HG03342 (cell line): ENCODE data around the gene RIPK4.

Source experiments
- ATAC-seq: cut with Tn5 transposase; IDR thresholded peaks from one replicate; pipeline ENCODE4 v1.9.1; 2021; ENCODE audit warnings: mild to moderate bottlenecking, moderate library complexity; ENCODE audit not compliant: unreplicated experiment

Gene RIPK4

GRCh38 chr21:41766883-41767605, at the start of gene RIPK4:
TSS of gene RIPK4 (minus strand) at chr21:41767052. CDS start at chr21:41767041, 11 bp downstream.
- ATAC-seq = peak; percentile 56

GRCh38 chr21:41815652-41816582, 49.1 kb upstream of the RIPK4 start:
- ATAC-seq = no peak

DNA sequence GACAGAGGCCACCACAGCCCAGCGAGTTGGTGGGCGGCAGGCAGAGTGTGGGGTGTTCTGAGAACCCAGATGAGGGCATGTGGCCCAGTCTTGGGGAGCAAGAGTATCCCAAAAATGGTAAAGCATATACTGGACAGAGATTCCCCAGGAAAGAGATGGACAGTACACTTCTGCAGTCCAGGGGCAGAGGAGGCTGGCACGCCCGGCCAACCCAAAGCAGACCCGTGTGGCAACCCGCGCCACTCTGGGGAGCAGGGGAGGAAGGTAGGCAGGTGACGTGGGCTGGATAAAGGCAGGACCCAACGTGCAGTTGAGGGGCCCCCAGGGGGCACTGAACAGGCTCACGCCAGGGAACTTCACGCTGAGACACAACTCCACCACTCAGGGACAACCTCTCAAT, 46.4 kb upstream of the RIPK4 start:
- no peak for ATAC-seq

DNA sequence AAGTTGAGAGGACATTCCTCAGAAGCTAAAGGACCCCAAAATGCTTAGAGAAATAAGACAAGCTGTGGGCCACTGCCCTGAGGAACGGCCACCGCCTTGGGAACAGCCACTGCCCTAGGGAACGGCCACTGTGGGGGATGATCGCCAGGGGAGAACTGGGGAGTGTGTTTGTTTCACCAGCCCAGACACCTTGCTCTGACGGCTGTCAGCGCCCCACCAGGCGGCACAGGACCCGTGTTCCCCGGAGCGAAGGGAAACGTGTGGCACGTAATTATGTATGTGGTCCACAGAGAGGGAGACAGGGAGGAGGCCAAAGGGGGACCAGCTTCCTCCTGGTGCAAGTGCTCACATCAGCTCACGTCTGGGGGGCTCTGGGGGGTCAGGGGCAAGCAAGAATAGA, 45.8 kb upstream of the RIPK4 start:
- ATAC-seq = no peak

- no peak for ATAC-seq
These were observed 43.7 kb upstream of the RIPK4 start for GRCh38 chr21:41810597-41810932.

DNA sequence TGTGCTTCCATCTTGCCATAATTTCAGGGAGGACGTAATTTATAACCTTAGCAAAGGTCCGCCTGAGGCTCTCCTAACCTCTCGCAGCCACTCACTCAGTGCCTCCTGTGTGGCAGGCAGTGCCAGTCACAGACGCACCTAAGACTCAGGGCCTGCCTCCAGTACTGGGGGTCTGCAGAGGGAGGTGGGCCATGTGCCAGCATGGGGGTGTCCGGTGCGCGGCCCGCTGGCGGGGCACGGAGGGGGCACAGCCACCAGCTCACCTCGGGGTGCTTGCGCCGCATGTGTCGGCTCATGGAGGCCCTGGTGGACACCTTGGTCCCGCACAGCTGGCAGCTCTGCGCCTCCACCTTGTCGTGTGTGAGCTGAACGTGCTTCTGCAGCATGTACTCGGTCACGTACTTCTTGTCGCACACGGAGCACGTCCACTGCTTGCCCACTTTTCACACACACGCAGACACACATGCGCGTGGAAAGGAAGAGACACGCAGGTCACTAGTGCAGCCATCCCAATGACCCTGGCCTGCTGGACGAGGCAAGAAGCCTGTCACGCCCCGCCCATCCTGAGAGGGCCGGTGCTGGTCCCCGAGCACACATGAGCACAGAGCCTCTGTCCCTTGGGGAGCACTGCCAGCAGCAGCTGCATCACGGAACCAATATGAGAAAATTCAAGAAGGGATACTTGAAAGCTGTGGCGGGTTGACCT, 43.2 kb upstream of the RIPK4 start:
- ATAC-seq = no peak

GRCh38 chr21:41808846-41809245, 42.0 kb upstream of the RIPK4 start:
- ATAC-seq = no peak

DNA sequence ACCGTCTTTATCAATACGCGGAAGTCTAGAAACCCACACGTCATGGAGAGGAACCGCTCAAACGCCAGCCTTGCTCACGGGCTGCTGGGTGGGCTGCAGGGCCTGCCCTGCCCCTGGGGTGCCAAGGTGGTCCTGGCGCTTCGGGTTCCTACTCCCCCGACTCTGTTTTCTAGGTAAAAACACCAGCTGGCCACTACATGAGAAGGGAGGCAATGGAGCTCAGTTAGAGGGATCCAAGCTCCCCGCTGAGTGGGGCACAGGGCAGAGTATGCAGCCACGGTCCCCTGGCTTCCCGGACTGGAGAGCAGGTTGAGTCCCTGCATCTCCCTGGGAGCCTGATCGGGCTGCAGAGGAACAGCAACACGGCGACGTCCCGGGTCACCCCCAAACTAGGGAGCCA, 41.2 kb upstream of the RIPK4 start:
- no peak for ATAC-seq

GRCh38 chr21:41806773-41807172, 39.9 kb upstream of the RIPK4 start:
- no peak for ATAC-seq

GRCh38 chr21:41805643-41806042, 38.8 kb upstream of the RIPK4 start:
- no peak for ATAC-seq

- ATAC-seq = no peak
These were observed 38.2 kb upstream of the RIPK4 start for GRCh38 chr21:41805038-41805437.

DNA sequence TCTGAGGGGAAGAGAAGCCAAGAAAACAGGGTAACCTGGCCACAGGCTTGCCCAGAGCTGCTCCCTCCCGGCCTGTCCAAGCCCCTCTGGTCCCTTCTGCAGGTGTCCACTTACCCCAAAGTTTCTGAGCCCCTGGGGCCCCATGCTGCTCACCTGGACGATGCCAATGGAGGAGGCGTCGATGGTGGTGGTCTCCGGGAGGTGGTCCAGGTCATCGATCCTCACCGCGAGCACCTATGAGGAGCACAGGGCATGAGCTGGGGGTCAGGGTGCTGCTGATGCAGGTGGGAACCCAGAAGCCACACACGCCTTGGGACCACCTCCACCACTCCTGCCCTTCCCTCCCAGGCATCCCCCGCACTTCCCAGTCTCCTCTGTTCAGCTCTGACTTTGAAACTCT, 37.5 kb upstream of the RIPK4 start:
- no peak for ATAC-seq

DNA sequence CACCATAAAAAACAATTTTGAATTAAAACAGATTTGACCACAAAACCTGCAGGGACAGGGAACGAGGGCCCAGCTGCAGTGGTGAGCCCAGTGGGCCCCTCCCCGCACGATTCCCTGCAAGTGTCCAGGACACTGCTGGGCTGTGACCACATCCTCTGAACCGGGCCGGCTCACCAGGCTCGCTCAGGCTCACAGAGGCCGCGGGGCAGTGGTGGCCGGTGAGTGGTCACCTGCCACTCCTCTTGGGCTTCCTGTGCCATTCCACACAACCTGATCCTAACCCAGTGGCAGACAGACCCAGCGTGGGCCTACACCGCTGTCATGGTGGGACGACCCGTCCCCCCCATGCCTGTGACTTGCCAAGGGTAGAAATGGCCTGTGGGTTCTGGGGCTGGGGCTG, 36.5 kb upstream of the RIPK4 start:
- no peak for ATAC-seq

- ATAC-seq = no peak
These were observed 35.8 kb upstream of the RIPK4 start for GRCh38 chr21:41802684-41803083.

GRCh38 chr21:41802198-41802584, 35.3 kb upstream of the RIPK4 start:
- no peak for ATAC-seq

DNA sequence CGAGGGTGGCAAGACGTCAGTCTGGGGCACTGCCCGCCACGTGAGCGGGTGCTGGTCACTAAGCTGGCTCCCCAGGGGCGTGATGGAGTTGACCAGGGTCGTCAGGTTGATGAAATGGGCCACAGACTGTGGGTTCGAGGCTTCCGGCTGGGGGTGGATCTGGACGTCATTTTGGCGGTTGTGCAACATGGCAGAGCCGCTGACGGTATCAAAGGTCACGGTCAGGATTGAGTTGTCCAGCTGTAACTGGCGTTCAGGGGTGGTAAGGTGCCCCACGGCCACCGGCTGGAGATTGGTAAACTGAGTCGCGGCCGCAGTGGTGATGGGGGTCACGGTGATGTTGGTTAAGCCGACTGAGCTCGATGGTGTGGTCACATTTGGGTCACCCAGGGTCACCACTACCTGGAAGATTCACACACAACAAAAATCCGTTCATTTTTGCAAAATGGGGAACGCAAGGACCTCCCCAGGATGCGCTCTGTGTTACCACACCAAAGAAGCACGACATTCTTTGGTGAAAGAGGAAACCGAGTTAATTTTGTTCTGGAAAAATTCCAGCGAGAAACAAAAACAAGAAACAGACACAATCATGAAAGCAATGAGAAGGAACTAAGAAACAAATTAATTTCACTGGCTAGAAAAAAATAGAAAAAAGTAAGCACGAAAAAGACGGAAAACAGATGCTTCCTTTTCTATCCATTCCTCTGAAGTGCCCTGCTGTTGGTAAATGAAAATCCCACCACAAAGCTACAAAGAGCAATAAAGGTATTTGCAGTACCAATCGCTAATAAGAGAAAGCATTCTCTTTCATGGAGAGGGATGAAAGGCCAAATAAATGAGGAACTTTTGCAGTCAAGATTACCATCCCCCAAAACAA, 34.7 kb upstream of the RIPK4 start:
- ATAC-seq = no peak

GRCh38 chr21:41800425-41801320, 33.8 kb upstream of the RIPK4 start:
- ATAC-seq = no peak

DNA sequence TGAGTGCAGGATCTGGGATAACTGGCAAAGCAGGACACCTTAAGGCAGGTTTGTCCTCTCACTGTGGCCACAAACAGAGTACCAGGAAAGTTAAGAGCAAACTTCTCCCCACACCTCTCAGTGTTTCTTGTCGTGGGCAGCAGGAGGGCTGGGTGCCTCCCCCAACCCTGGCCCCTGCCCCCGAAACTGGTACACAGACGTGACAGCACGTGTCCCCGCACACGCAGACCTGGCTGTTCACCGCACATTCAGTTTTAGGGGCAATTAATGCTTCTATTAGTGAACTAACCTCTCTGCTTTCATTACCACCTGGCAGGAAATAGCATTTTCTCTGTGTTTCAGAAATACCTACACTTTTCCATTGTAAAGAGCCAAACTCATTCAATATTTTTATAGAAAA, 32.9 kb upstream of the RIPK4 start:
- no peak for ATAC-seq

DNA sequence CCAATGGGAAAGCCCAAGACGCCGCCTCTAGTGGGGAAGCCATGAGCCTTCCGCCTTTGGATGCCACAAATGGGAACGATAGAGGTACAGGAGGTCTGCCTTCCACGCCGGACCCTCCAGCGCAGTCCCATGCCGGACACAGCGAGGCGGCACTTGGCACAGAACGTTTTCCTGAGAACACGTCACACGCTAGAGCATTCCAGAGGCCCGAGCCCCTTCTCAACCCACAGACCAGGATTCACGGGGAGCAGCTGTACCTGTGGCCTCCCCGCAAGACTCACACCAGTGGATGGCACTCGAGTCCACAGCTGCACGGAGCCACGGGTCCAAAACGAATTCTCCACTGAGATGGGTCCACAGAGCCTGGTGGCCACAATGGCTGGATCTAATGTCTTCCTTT, 31.5 kb upstream of the RIPK4 start:
- no peak for ATAC-seq
